ENCODE measurements around the gene TMPRSS7. TPM values are rescaled to one million over a fixed set of nuclear protein-coding genes. Genes with fewer than 3 reads are reported as not detected.

The TMPRSS7 gene
- total RNA-seq, 5 donors from 2014 or later (not counting 1 experiment from before 2014, with no cell fraction given): 0.10 TPM; not detected in 4

DNA sequence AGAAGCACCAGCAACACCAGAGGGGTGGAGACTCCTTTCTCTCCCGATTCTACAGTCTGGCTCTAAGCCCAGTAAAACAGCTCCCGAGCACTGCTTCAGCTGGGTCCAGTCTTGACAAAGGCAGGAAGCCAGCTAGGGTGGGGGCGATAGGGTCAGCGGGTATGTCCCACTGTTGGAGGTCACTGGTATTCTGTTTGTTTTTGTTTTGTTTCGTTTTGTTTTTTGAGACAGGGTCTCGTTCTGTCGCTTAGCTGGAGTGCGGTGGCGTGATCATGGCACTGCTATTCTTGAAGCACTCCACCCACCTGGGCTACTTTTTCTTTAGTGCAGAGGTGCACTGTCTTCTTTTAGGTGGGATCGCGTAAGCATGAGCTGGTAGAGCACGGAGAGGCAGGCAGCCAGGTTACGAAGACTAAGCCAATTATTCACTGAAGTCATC is 82.2 kb downstream of the TMPRSS7 start:
- Histone ChIP-seq H3K4me1 (ENCODE audit: control insufficient read depth in 1 of 2, extremely low read depth in 1 of 2, insufficient read depth in 2 of 2, low read length in 2 of 2) (peaks cover 11 to 38% of the 10 kb centered on the region in 2 experiments), H3K36me3 (ENCODE audit: control insufficient read depth in 2 of 2, extremely low read depth in 1 of 2, insufficient read depth in 1 of 2, low read length in 1 of 2) (peaks cover 0 to 1% of the 10 kb centered on the region in 2 donors), H3K4me3 (ENCODE audit: control insufficient read depth in 1 of 2, extremely low read depth in 1 of 2, low read length in 1 of 2) (no peak overlapping the region), H3K27ac (ENCODE audit: low read length) (no peak overlapping the region), H3K9me3 (no peaks in the 10 kb centered on the region), H3K27me3 (replicated peaks in 1 of 2; ENCODE audit: control insufficient read depth in 2 of 2, extremely low read depth in 1 of 2, insufficient read depth in 2 of 2, low read length in 1 of 2) (no peaks in the 10 kb centered on the region)
- Mint-ChIP-seq H3K36me3 (no peaks in the 10 kb centered on the region), H3K4me1 (peaks cover 46 to 56% (median 49%) of the 10 kb centered on the region in 3 donors), H3K27me3 (no peaks in the 10 kb centered on the region), H3K27ac (peak overlapping the region; percentile 1 to 49), H3K9me3 (no peaks in the 10 kb centered on the region), H3K4me3 (peak overlapping the region in 2 of 3 donors; percentile 4 to 36)
- WGBS (ENCODE audit: insufficient coverage): 64% methylated on average over 4 of the region's 13 CpGs
- CTCF ChIA-PET: interaction anchor here (0.5 to 1.5 kb wide), 6 partner anchors 11 to 395 kb away, joined by 3 to 6 read pairs (median 4); no protein-coding TSS in a partner anchor
- no peak for DNase-seq
- ATAC-seq (replicated peaks in 1 of 4): no peak
- POLR2A ChIA-PET: no interaction called here

GRCh38 chr3:112117415-112117814 is 82.9 kb downstream of the TMPRSS7 start:
- peaks cover 3% of the 10 kb centered on the region for H3K36me3 Mint-ChIP-seq
- no peak for ATAC-seq (replicated peaks in 1 of 4)
- no peak overlapping the region for H3K4me3 Mint-ChIP-seq
- H3K9me3 ChIP-seq: no peaks in the 10 kb centered on the region
- peaks cover 0 to 3% of the 10 kb centered on the region in 2 donors for H3K36me3 ChIP-seq (ENCODE audit: control insufficient read depth in 2 of 2, extremely low read depth in 1 of 2, insufficient read depth in 1 of 2, low read length in 1 of 2)
- H3K4me3 ChIP-seq (ENCODE audit: control insufficient read depth in 1 of 2, extremely low read depth in 1 of 2, low read length in 1 of 2): no peak overlapping the region
- H3K27me3 Mint-ChIP-seq: no peaks in the 10 kb centered on the region
- peaks cover 12 to 38% of the 10 kb centered on the region in 2 experiments for H3K4me1 ChIP-seq (ENCODE audit: control insufficient read depth in 1 of 2, extremely low read depth in 1 of 2, insufficient read depth in 2 of 2, low read length in 2 of 2)
- no peak overlapping the region for H3K27ac ChIP-seq (ENCODE audit: low read length)
- CTCF ChIA-PET: interaction anchor here (0.5 to 1.5 kb wide), 7 partner anchors 10 to 535 kb away, joined by 3 to 6 read pairs (median 3); no protein-coding TSS in a partner anchor
- no peaks in the 10 kb centered on the region for H3K9me3 Mint-ChIP-seq
- no peaks in the 10 kb centered on the region for H3K27me3 ChIP-seq (replicated peaks in 1 of 2; ENCODE audit: control insufficient read depth in 2 of 2, extremely low read depth in 1 of 2, insufficient read depth in 2 of 2, low read length in 1 of 2)
- WGBS (ENCODE audit: insufficient coverage): no CpG with 5 or more reads among the region's 1 CpG
- peaks cover 48 to 59% (median 55%) of the 10 kb centered on the region in 3 donors for H3K4me1 Mint-ChIP-seq
- POLR2A ChIA-PET: no interaction called here
- peak overlapping the region in 1 of 2 donors; percentile 49 for H3K27ac Mint-ChIP-seq
- no peak for DNase-seq

- peaks cover 0 to 7% of the 10 kb centered on the region in 2 donors for H3K36me3 ChIP-seq (ENCODE audit: control insufficient read depth in 2 of 2, extremely low read depth in 1 of 2, insufficient read depth in 1 of 2, low read length in 1 of 2)
- no peak overlapping the region for H3K27ac ChIP-seq (ENCODE audit: low read length)
- H3K27ac Mint-ChIP-seq: peak overlapping the region; percentile 29 to 49
- DNase-seq (peak in 1 of 35 experiments; percentile 35), ATAC-seq (replicated peaks in 1 of 4) (no peak)
- H3K4me1 ChIP-seq (ENCODE audit: control insufficient read depth in 1 of 2, extremely low read depth in 1 of 2, insufficient read depth in 2 of 2, low read length in 2 of 2): peaks cover 12 to 38% of the 10 kb centered on the region in 2 experiments
- H3K27me3 ChIP-seq (replicated peaks in 1 of 2; ENCODE audit: control insufficient read depth in 2 of 2, extremely low read depth in 1 of 2, insufficient read depth in 2 of 2, low read length in 1 of 2): no peaks in the 10 kb centered on the region
- H3K27me3 Mint-ChIP-seq: no peaks in the 10 kb centered on the region
- peaks cover 9% of the 10 kb centered on the region for H3K36me3 Mint-ChIP-seq
- H3K9me3 Mint-ChIP-seq: no peaks in the 10 kb centered on the region
- no peak overlapping the region for H3K4me3 ChIP-seq (ENCODE audit: control insufficient read depth in 1 of 2, extremely low read depth in 1 of 2, low read length in 1 of 2)
- H3K4me3 Mint-ChIP-seq: no peak overlapping the region
- POLR2A ChIA-PET: no interaction called here
- 100% methylated on average over 1 of the region's 4 CpGs for WGBS (ENCODE audit: insufficient coverage)
- H3K9me3 ChIP-seq: no peaks in the 10 kb centered on the region
- CTCF ChIA-PET: interaction anchor here (0.6 to 1.5 kb wide), 4 partner anchors 9 to 534 kb away, joined by 3 to 6 read pairs (median 3); no protein-coding TSS in a partner anchor
- peaks cover 48 to 64% (median 61%) of the 10 kb centered on the region in 3 donors for H3K4me1 Mint-ChIP-seq
Measured at GRCh38 chr3:112117841-112118571, 83.5 kb downstream of the TMPRSS7 start.

DNA sequence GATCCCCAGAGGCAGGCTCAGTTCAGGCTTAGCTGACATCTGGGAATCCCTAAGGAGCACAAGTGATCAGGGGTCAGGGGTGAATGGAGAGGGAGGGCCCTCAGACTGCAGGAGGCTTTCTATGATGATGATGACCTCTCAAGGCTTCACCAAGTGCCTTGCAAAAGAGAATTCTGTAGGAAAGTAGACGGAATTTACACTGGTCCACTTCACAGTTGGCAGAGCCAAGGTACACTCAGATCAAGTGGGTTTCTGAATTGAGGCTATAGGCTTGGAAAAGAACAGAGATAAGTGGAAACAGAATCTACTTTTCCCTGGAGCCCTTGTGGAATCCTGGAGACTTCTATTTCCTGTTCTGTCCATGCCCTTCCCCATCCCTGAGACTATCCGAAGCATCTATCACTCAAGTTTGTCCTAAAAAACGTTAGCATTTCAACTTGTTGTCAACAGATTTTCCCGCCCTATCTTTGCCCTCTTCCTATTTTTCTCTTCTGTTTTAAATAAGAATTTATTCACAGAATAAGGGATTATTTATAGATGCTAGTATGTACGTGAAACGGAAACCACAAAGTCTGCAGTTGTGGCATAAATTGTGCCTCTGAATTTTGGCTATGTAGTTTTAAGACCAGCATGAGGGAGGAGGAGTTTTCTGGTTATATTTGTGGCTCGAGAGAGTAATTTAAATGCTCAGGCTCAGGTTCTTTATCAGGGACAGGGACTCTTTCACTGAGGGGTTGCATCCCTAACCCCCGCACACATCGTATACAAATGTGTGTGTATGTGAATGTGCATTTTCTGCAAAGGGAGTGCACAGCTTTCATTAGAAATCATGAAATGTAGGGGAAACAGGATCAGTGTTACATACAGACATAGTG is 85.7 kb downstream of the TMPRSS7 start:
- POLR2A ChIA-PET: no interaction called here
- H3K27me3 ChIP-seq (replicated peaks in 1 of 2; ENCODE audit: control insufficient read depth in 2 of 2, extremely low read depth in 1 of 2, insufficient read depth in 2 of 2, low read length in 1 of 2): no peaks in the 10 kb centered on the region
- Mint-ChIP-seq H3K27me3 (no peaks in the 10 kb centered on the region), H3K9me3 (no peaks in the 10 kb centered on the region), H3K4me3 (peak overlapping the region; percentile 4 to 43 (median 36)), H3K36me3 (peaks cover 27% of the 10 kb centered on the region), H3K4me1 (peaks cover 56 to 67% (median 64%) of the 10 kb centered on the region in 3 donors), H3K27ac (peak overlapping the region; percentile 78 to 84)
- peak overlapping the region; percentile 3 for H3K27ac ChIP-seq (ENCODE audit: low read length)
- CTCF ChIA-PET: interaction anchor here in 1 of 2 donors (1.0 kb wide), 1 partner anchor 18 kb away, joined by 3 read pairs; no protein-coding TSS in a partner anchor
- H3K4me3 ChIP-seq (ENCODE audit: control insufficient read depth in 1 of 2, extremely low read depth in 1 of 2, low read length in 1 of 2): no peak overlapping the region
- H3K4me1 ChIP-seq (ENCODE audit: control insufficient read depth in 1 of 2, extremely low read depth in 1 of 2, insufficient read depth in 2 of 2, low read length in 2 of 2): peaks cover 12 to 37% of the 10 kb centered on the region in 2 experiments
- 40% methylated on average over 4 of the region's 9 CpGs for WGBS (ENCODE audit: insufficient coverage)
- H3K36me3 ChIP-seq (ENCODE audit: control insufficient read depth in 2 of 2, extremely low read depth in 1 of 2, insufficient read depth in 1 of 2, low read length in 1 of 2): peaks cover 0 to 26% of the 10 kb centered on the region in 2 donors
- DNase-seq: peak in 1 of 35 experiments; percentile 50
- peak in 3 of 4 experiments; percentile 60 to 90 (median 74) for ATAC-seq (replicated peaks in 1 of 4)
- H3K9me3 ChIP-seq: no peaks in the 10 kb centered on the region

DNA sequence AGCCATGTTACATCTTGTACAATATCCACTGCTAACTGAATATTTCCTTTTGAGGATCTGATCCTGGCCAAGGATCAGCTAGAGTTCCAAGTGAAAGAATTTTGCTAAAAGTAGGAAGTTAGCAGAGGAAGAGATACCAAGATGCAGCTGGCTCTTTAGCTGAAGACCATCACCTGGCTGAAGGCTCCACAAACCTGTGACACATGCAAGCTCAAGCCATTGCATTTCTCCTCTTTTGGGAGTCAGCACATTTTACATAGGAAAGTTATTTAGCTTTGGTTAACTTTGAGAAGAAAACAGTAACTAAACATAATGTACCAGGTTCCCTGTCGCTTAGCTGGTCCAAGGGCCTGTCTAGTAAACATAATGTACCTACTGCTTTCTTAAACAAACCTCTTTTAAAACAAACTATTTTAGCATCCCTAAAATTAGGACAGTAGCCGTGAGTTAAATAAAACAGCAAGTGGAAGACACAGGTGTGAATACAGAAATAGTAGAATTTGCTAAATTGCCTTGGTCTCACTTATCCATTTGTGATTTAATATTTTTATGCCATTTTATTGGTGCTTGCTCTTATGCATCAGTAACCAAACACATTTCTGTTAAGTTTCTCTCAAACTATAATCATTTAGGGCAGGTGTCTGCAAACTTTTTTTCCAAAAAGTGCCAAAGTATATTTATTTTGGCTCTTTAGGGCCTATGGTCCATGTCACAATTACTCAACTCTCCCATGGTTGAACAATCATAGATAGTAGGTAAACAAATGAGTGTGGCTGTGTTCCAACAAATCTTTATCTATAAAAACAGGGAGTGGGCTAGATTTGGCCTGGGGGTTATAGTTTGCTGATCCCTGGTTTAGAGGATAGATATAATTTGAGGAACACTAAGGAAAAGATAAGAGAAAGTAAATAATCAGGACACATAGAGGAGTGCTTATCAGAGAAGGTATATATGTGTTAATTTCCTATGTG is 87.3 kb downstream of the TMPRSS7 start:
- no peaks in the 10 kb centered on the region for H3K27me3 ChIP-seq (replicated peaks in 1 of 2; ENCODE audit: control insufficient read depth in 2 of 2, extremely low read depth in 1 of 2, insufficient read depth in 2 of 2, low read length in 1 of 2)
- Mint-ChIP-seq H3K36me3 (peaks cover 40% of the 10 kb centered on the region), H3K27me3 (no peaks in the 10 kb centered on the region), H3K27ac (peak overlapping the region; percentile 23 to 49), H3K9me3 (no peaks in the 10 kb centered on the region), H3K4me1 (peaks cover 71 to 84% (median 78%) of the 10 kb centered on the region in 3 donors), H3K4me3 (no peak overlapping the region)
- H3K4me3 ChIP-seq (ENCODE audit: control insufficient read depth in 1 of 2, extremely low read depth in 1 of 2, low read length in 1 of 2): no peak overlapping the region
- no CpG with 5 or more reads among the region's 2 CpGs for WGBS (ENCODE audit: insufficient coverage)
- no peak overlapping the region for H3K27ac ChIP-seq (ENCODE audit: low read length)
- H3K4me1 ChIP-seq (ENCODE audit: control insufficient read depth in 1 of 2, extremely low read depth in 1 of 2, insufficient read depth in 2 of 2, low read length in 2 of 2): peaks cover 19 to 43% of the 10 kb centered on the region in 2 experiments
- H3K36me3 ChIP-seq (ENCODE audit: control insufficient read depth in 2 of 2, extremely low read depth in 1 of 2, insufficient read depth in 1 of 2, low read length in 1 of 2): peaks cover 0 to 31% of the 10 kb centered on the region in 2 donors
- POLR2A ChIA-PET: interaction anchor here in 1 of 2 donors (0.6 kb wide), 1 partner anchor 50 kb away, joined by 3 read pairs; no protein-coding TSS in a partner anchor
- CTCF ChIA-PET: interaction anchor here (0.7 to 1.5 kb wide), 3 partner anchors 10 to 201 kb away, joined by 3 to 7 read pairs (median 4); no protein-coding TSS in a partner anchor
- DNase-seq: no peak
- ATAC-seq (replicated peaks in 1 of 4): no peak
- H3K9me3 ChIP-seq: no peaks in the 10 kb centered on the region
